SU-DHL-6 (cell line): Measurements from ENCODE around the gene DIAPH2.

Experiments
- H2AFZ ChIP-seq: fragments of 200-600 bp; sonication (generic); 2 replicates; pipeline ENCODE4 v1.6.1; 2014; ENCODE audit warnings: low read depth, mild to moderate bottlenecking, moderate library complexity, mixed read lengths, antibody characterized with exemption, low read length; ENCODE audit not compliant: severe bottlenecking
- H3F3A ChIP-seq: fragments of 200-600 bp; shearing (Covaris generic); 2 replicates; pipeline ENCODE4 v1.6.0; 2016; ENCODE audit warnings: antibody characterized with exemption, mild to moderate bottlenecking; ENCODE audit not compliant: insufficient read depth
- H3K27ac ChIP-seq: fragments of 200-600 bp; sonication (generic); 2 replicates; pipeline ENCODE4 v1.5.1; 2016; ENCODE audit warnings: low read depth, mild to moderate bottlenecking, low read length, moderate library complexity, mixed read lengths
- H3K27me3 ChIP-seq: fragments of 200-600 bp; sonication (generic), shearing (Covaris generic); 2 replicates; pipeline ENCODE4 v1.6.0; 2014; ENCODE audit warnings: mild to moderate bottlenecking, low read length
- H3K36me3 ChIP-seq: fragments of 200-600 bp; sonication (generic); 2 replicates; pipeline ENCODE4 v1.6.1; 2014; ENCODE audit warnings: mild to moderate bottlenecking, low read length, mixed read lengths
- H3K4me2 ChIP-seq: fragments of 300-600, 200-600 bp; shearing (Covaris generic), sonication (generic); 2 replicates; pipeline ENCODE4 v1.6.0; 2014; ENCODE audit warnings: low read length, low read depth, mild to moderate bottlenecking; ENCODE audit not compliant: poor library complexity, severe bottlenecking
- H3K4me3 ChIP-seq: fragments of 200-600 bp; sonication (generic); 2 replicates; pipeline ENCODE4 v1.5.1; 2014; ENCODE audit warnings: antibody characterized with exemption, low read length, mild to moderate bottlenecking, mixed read lengths; ENCODE audit not compliant: insufficient read depth, poor library complexity, severe bottlenecking
- H3K79me2 ChIP-seq: fragments of 200-600 bp; sonication (generic); 2 replicates; pipeline ENCODE4 v1.6.1; 2014; ENCODE audit warnings: mild to moderate bottlenecking, low read length, moderate library complexity; ENCODE audit not compliant: insufficient read depth
- H3K9ac ChIP-seq: fragments of 200-600 bp; sonication (generic); 2 replicates; pipeline ENCODE4 v1.7.0; 2014; ENCODE audit warnings: mild to moderate bottlenecking, low read length
- H3K9me2 ChIP-seq: fragments of 200-600 bp; sonication (generic); replicated peaks from 2 replicates; pipeline ENCODE4 v1.6.1; 2014; ENCODE audit warnings: low read length; ENCODE audit not compliant: insufficient read depth
- H3K9me3 ChIP-seq: fragments of 200-600 bp; sonication (generic); 2 replicates; pipeline ENCODE4 v1.6.1; 2014; ENCODE audit warnings: low read length, mixed read lengths; ENCODE audit not compliant: insufficient read depth
- H4K20me1 ChIP-seq: fragments of 200-600 bp; sonication (generic); 2 replicates; pipeline ENCODE4 v1.6.1; 2014; ENCODE audit warnings: low read depth, mild to moderate bottlenecking, antibody characterized with exemption, low read length, moderate library complexity, mixed read lengths
- CTCF ChIP-seq: fragments of 200-600 bp; sonication (generic); IDR thresholded peaks from one replicate; pipeline ENCODE4 v1.5.1; 2017; ENCODE audit warnings: antibody characterized with exemption, mild to moderate bottlenecking, low read length, moderate library complexity; ENCODE audit not compliant: insufficient read depth, poor library complexity, severe bottlenecking
- EZH2phosphoT487 ChIP-seq: fragments of 200-600 bp; sonication (generic), shearing (Covaris generic); conservative IDR thresholded peaks from 2 replicates; pipeline ENCODE4 v1.6.1; 2018; ENCODE audit warnings: mild to moderate bottlenecking, antibody characterized with exemption, low read length, moderate library complexity, mixed read lengths

The DIAPH2 gene

GRCh38 chrX:96687776-96688175, 3.1 kb downstream of the DIAPH2 start:
- H3K79me2 ChIP-seq: peaks cover 38% of the 10 kb centered on the region; the same call in 1 of the 2 replicates
- TF ChIP-seq CTCF (no peak), EZH2phosphoT487 (no peak)

GRCh38 chrX:96688789-96689188, 4.1 kb downstream of the DIAPH2 start:
- Histone ChIP-seq H3K9ac (no peak overlapping the region), H3K79me2 (peaks cover 45% of the 10 kb centered on the region; the same call in 1 of the 2 replicates), H3K27ac (no peak overlapping the region), H3K4me3 (no peak overlapping the region), H3K36me3 (no peaks in the 10 kb centered on the region), H3K9me3 (no peaks in the 10 kb centered on the region), H3K27me3 (no peaks in the 10 kb centered on the region), H3K4me2 (no peak overlapping the region), H4K20me1 (no peaks in the 10 kb centered on the region), H3F3A (peaks cover 1% of the 10 kb centered on the region; the same call in 1 of the 2 replicates), H2AFZ (no peak overlapping the region), H3K9me2 (no peaks in the 10 kb centered on the region)
- TF ChIP-seq EZH2phosphoT487 (no peak), CTCF (no peak)

More at GRCh38 chrX:96687776-96688175, 3.1 kb downstream of the DIAPH2 start:
- H3K9me2 ChIP-seq: no peaks in the 10 kb centered on the region
- no peaks in the 10 kb centered on the region for H3K9me3 ChIP-seq
- peaks cover 7% of the 10 kb centered on the region; the same call in 1 of the 2 replicates for H3F3A ChIP-seq
- H3K9ac ChIP-seq: no peak overlapping the region
- no peaks in the 10 kb centered on the region for H4K20me1 ChIP-seq
- no peak overlapping the region for H3K27ac ChIP-seq
- no peak overlapping the region for H3K4me2 ChIP-seq
- no peaks in the 10 kb centered on the region for H3K27me3 ChIP-seq
- no peak overlapping the region for H2AFZ ChIP-seq
- no peak overlapping the region for H3K4me3 ChIP-seq
- no peaks in the 10 kb centered on the region for H3K36me3 ChIP-seq

- Histone ChIP-seq H3K4me3 (no peak overlapping the region), H3K9ac (no peak overlapping the region), H3K9me2 (no peaks in the 10 kb centered on the region), H3F3A (no peaks in the 10 kb centered on the region), H4K20me1 (no peaks in the 10 kb centered on the region), H3K9me3 (no peaks in the 10 kb centered on the region), H3K4me2 (no peak overlapping the region), H3K27me3 (no peaks in the 10 kb centered on the region), H3K27ac (no peak overlapping the region), H2AFZ (no peak overlapping the region), H3K36me3 (no peaks in the 10 kb centered on the region), H3K79me2 (peaks cover 45% of the 10 kb centered on the region; the same call in 1 of the 2 replicates)
- TF ChIP-seq CTCF (no peak), EZH2phosphoT487 (no peak)
Observed at GRCh38 chrX:96689991-96690390, 5.3 kb downstream of the DIAPH2 start.
